Endothelial cell of umbilical vein (primary cell): Measurements from ENCODE around the gene DTD1. TPM values are rescaled to one million over a fixed set of nuclear protein-coding genes. Genes with fewer than 3 reads are reported as not detected.

Source experiments
- BruUV-seq: library from RNA; stranded (reverse); fragments of 400-500 nt; replicated peaks from 2 replicates; lab custom pipeline; 2021; lab: Mats Ljungman, UMichigan
- CTCF ChIA-PET: fragments of 300-600, 350-600 bp; sonication (Branson Sonifier 250); formaldehyde crosslinking; loops from one replicate; lab custom pipeline; 2021; ENCODE audit warnings: antibody characterized with exemption, inconsistent platforms; lab: Charles Lee
- POLR2A ChIA-PET: fragments of 300-600, 350-600 bp; sonication (Branson Sonifier 250); formaldehyde crosslinking; loops from one replicate; lab custom pipeline; 2021; ENCODE audit warnings: antibody characterized with exemption, inconsistent platforms; lab: Charles Lee
- DNase-seq: peaks from one replicate; pipeline ENCODE4 v3.0.0-alpha.2; 2011; ENCODE audit warnings: low read depth, low spot score
- FAIRE-seq: peaks from 2 replicates; lab custom pipeline; 2011; peaks lifted over from hg19 to GRCh38; lab: Jason Lieb, UNC
- H2AFZ ChIP-seq: 2 replicates; pipeline ENCODE4 v1.6.0; 2012; ENCODE audit warnings: low read depth, low read length, control low read depth, inconsistent platforms
- H3K27ac ChIP-seq: 2 replicates; pipeline ENCODE4 v1.5.1; 2011; ENCODE audit warnings: low read depth, mild to moderate bottlenecking, control low read depth, low read length, moderate library complexity; ENCODE audit not compliant: insufficient read depth
- H3K27me3 ChIP-seq, 2 experiments: 2 replicates each; pipeline versions ENCODE4 v1.6.0 to v1.6.1; 2011; ENCODE audit warnings: low read length in 2 of 2, mixed read lengths in 1 of 2; ENCODE audit not compliant: control insufficient read depth in 2 of 2, insufficient read depth in 2 of 2
- H3K36me3 ChIP-seq, 2 experiments: 2 replicates in 1 of 2; 3 replicates in 1 of 2; pipeline ENCODE4 v1.5.1; 2011; ENCODE audit warnings: low read length in 2 of 2, mild to moderate bottlenecking in 1 of 2, moderate library complexity in 1 of 2; ENCODE audit not compliant: control insufficient read depth in 2 of 2, insufficient read depth in 2 of 2; ENCODE audit errors: extremely low read depth in 1 of 2
- H3K4me1 ChIP-seq: 3 replicates; pipeline ENCODE4 v1.5.1; 2011; ENCODE audit warnings: mild to moderate bottlenecking, low read length; ENCODE audit not compliant: control insufficient read depth, insufficient read depth; ENCODE audit errors: extremely low read depth
- H3K4me2 ChIP-seq: 2 replicates; pipeline ENCODE4 v1.6.1; 2011; ENCODE audit warnings: low read length, control low read depth, mixed read lengths; ENCODE audit not compliant: insufficient read depth
- H3K4me3 ChIP-seq, 3 experiments: fragments of 200-600 bp in 1 of 3; sonication (generic), shearing (Covaris generic) in 1 of 3; replicated peaks in 1 of 3; 2 replicates each; pipeline ENCODE4 v1.5.1; 2011 to 2016; ENCODE audit warnings: control low read depth in 3 of 3, low read length in 3 of 3, mild to moderate bottlenecking in 2 of 3, inconsistent platforms in 1 of 3, low read depth in 1 of 3, moderate library complexity in 1 of 3; ENCODE audit not compliant: insufficient read depth in 1 of 3
- H3K79me2 ChIP-seq: 2 replicates; pipeline ENCODE4 v1.6.0; 2012; ENCODE audit warnings: low read length, inconsistent platforms; ENCODE audit not compliant: control insufficient read depth, insufficient read depth
- H3K9ac ChIP-seq: replicated peaks from 2 replicates; pipeline ENCODE3; 2011; ENCODE audit warnings: low read length, control low read depth; ENCODE audit not compliant: insufficient read depth; ENCODE audit errors: extremely low read depth
- H3K9me1 ChIP-seq: replicated peaks from 3 replicates; pipeline ENCODE4 v1.6.0; 2011; ENCODE audit warnings: mild to moderate bottlenecking, low read length; ENCODE audit not compliant: control insufficient read depth, insufficient read depth; ENCODE audit errors: extremely low read depth
- H3K9me3 ChIP-seq: replicated peaks from 2 replicates; pipeline ENCODE4 v1.5.1; 2012; ENCODE audit warnings: low read length, inconsistent platforms; ENCODE audit not compliant: control insufficient read depth, insufficient read depth
- H4K20me1 ChIP-seq: replicated peaks from 2 replicates; pipeline ENCODE3; 2011; ENCODE audit warnings: mild to moderate bottlenecking, low read length; ENCODE audit not compliant: control insufficient read depth, insufficient read depth; ENCODE audit errors: extremely low read depth
- JUN ChIP-seq: IDR thresholded peaks from 2 replicates; pipeline ENCODE4 v1.6.1; 2011; ENCODE audit warnings: borderline replicate concordance, low read depth; ENCODE audit not compliant: insufficient read length, insufficient read depth
- MYC ChIP-seq: IDR thresholded peaks from one replicate; pipeline ENCODE4 v1.6.1; 2011; ENCODE audit warnings: mild to moderate bottlenecking, low read depth, low read length
- POLR2AphosphoS5 ChIP-seq: IDR thresholded peaks from 2 replicates; pipeline ENCODE4 v1.6.1; 2012; ENCODE audit warnings: low read depth, mild to moderate bottlenecking, control low read depth, low read length, moderate library complexity; ENCODE audit not compliant: insufficient read depth
- dilution Hi-C: fragments of 300-500 bp; cut with MboI; formaldehyde crosslinking; loops from one replicate; pipeline ENCODE4 v1.15.0; 2019; ENCODE audit warnings: low sequenced_read_pairs; ENCODE audit not compliant: extremely low pct_ligation_motif_present
- intact Hi-C: fragments of 100-400 bp; cut with micrococcal nuclease; formaldehyde crosslinking; loops from one replicate; pipeline ENCODE4 v1.10.0; 2022
- polyA plus RNA-seq, 4 experiments: library from polyadenylated mRNA; depleted of rRNA in 3 of 4; stranded (reverse) in 3 of 4; unstranded in 1 of 4; fragments of >200 nt; gene quantifications; 2 replicates each; pipeline versions ENCODE4 v1.2.1 to v1.2.3, GENCODE V29; 2011 to 2012; ENCODE audit warnings: missing spikeins in 1 of 4
- small RNA-seq: library from RNA; depleted of rRNA; stranded (forward); fragments of <200 nt; gene quantifications from one replicate; pipeline ENCODE3, GENCODE V24; 2012; ENCODE audit warnings: low replicate concordance, low read depth; ENCODE audit not compliant: insufficient read depth, insufficient read length
- total RNA-seq: library from RNA; stranded (reverse); gene quantifications from 2 replicates; pipeline ENCODE4 v1.2.3, GENCODE V29; 2021
- TF ChIP-seq, protein P1 (sequence below): IDR thresholded peaks from 2 replicates; pipeline ENCODE4 v1.6.1; 2011; ENCODE audit not compliant: insufficient read depth, insufficient read length

The DTD1 gene
- total and polyA plus RNA-seq, 2 donors (not counting 3 experiments of a cell fraction or from before 2014, with no cell fraction given), result 48.2 to 50.8 TPM

DNA sequence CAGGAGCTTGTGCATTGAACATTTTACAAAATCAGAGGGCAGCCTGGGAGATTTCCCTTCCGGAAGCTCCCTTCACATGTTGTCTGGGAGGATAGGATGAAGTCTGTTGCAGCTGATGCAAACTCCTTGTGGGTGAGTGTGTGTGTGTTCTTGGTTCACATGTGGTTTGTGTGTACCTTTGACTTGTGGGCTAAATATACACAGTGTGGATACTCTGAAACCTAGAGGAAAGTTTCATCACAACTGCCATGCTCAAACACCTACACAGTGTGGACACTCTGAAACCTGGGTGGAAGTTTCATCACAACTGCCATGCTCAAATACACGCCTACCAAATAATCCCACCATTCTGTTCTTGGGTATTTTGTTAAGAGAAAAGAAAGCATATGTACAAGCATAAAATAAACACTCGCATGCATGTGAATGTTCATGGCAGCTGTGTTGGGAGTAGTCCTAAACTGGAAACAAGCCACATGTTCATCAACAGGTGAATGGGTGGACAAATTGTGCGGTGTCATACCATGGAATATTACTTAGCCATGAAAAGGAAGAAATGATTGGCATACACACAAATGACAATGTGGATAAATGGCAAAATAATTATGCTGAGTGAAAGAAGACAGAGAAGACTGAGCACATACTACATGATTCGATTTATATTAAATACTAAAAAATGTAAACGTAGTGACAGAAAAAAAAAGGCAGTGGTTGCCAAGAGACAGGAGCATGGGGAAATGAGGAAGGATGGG is 227.5 kb downstream of the DTD1 start:
- CTCF ChIA-PET, result no interaction called here
- POLR2A ChIA-PET, result no interaction called here
- dilution Hi-C loops, result no loop called here

More for the DNA sequence above, 227.5 kb downstream of the DTD1 start:
- Histone ChIP-seq H3K9ac (no peak overlapping the region), H3K4me2 (no peak overlapping the region), H2AFZ (no peak overlapping the region), H3K27ac (no peak overlapping the region), H3K27me3 (no peaks in the 10 kb centered on the region), H3K4me3 (no peak overlapping the region), H3K79me2 (no peaks in the 10 kb centered on the region), H3K36me3 (no peaks in the 10 kb centered on the region), H3K9me1 (no peaks in the 10 kb centered on the region), H3K4me1 (no peaks in the 10 kb centered on the region), H3K9me3 (no peaks in the 10 kb centered on the region), H4K20me1 (no peaks in the 10 kb centered on the region)
- FAIRE-seq, result no peak
- no TSS peak for BruUV-seq
- DNase-seq, result no peak
- TF ChIP-seq JUN (no peak), POLR2AphosphoS5 (no peak), MYC (no peak)
- TF ChIP-seq, protein P1, sequence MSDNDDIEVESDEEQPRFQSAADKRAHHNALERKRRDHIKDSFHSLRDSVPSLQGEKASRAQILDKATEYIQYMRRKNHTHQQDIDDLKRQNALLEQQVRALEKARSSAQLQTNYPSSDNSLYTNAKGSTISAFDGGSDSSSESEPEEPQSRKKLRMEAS, result no peak
- intact Hi-C loops, result no loop called here

Small RNAs within 50 kb of the gene (small RNA-seq; reads per million reads assigned to genes)
- gene RN7SL638P (not detected), gene RNU6ATAC34P (not detected)

Other genes with a start within 250 kb of the DTD1 start
- 1.8 and 3.0 TPM in 2 replicates for gene DZANK1, start 121.0 kb upstream of the DTD1 start, total RNA-seq
- 0.97 and 1.1 TPM in 2 replicates for gene DZANK1, start 121.0 kb upstream of the DTD1 start, polyA plus RNA-seq
- 9.8 and 10.2 TPM in 2 replicates for gene POLR3F, start 120.7 kb upstream of the DTD1 start, total RNA-seq
- gene POLR3F, start 120.7 kb upstream of the DTD1 start, polyA plus RNA-seq, result 2.7 and 4.5 TPM in 2 replicates
- 17.0 and 17.2 TPM in 2 replicates for gene RBBP9, start 90.8 kb upstream of the DTD1 start, total RNA-seq
- 8.5 and 9.1 TPM in 2 replicates for gene RBBP9, start 90.8 kb upstream of the DTD1 start, polyA plus RNA-seq
- 38.0 and 42.5 TPM in 2 replicates for gene SEC23B, start 80.1 kb upstream of the DTD1 start, total RNA-seq
- 38.7 and 44.0 TPM in 2 replicates for gene SEC23B, start 80.1 kb upstream of the DTD1 start, polyA plus RNA-seq
- gene SMIM26, start 20.6 kb upstream of the DTD1 start, total RNA-seq, result 54.1 and 62.4 TPM in 2 replicates
- gene SMIM26, start 20.6 kb upstream of the DTD1 start, polyA plus RNA-seq, result 54.0 and 92.0 TPM in 2 replicates
- gene SCP2D1, start 225.7 kb downstream of the DTD1 start, total RNA-seq, result not detected in 2 replicates
- not detected in 2 replicates for gene SCP2D1, start 225.7 kb downstream of the DTD1 start, polyA plus RNA-seq